ENCODE data around the gene PITPNC1.
"Not testable (repeated sequence)": the region's sequence is repeated elsewhere in the genome, so short reads cannot be mapped to it uniquely, and the experiment has no call there.

The PITPNC1 gene

DNA sequence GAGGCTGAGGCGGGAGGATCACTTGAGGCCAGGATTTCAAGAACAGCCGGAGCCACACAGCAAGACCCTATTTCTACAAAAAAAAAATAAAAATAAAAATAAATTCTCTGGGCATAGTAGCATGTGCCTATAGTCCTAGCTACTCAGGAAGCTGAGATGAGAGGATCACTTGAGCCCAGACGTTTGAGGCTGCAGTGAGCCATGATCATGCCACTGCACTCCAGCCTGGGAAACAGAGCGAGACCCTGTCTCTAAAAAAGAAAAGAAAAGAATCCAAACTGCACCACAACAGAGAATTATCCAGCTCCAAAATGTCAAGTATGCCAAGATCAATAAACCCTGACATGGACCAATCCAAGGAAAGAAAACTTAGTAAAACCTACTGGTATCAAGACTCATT lies 261.8 kb downstream of the PITPNC1 start:
- intact Hi-C loops (cut with DNase I; ENCODE audit: low total_unique reads) = no loop called here
- no peaks in the 10 kb centered on the region for H3K9me3 ChIP-seq
- H3K36me3 ChIP-seq = no peaks in the 10 kb centered on the region
- H3K4me3 ChIP-seq = no peak overlapping the region
- no peak overlapping the region for H3K27ac ChIP-seq
- TF ChIP-seq, protein P1, sequence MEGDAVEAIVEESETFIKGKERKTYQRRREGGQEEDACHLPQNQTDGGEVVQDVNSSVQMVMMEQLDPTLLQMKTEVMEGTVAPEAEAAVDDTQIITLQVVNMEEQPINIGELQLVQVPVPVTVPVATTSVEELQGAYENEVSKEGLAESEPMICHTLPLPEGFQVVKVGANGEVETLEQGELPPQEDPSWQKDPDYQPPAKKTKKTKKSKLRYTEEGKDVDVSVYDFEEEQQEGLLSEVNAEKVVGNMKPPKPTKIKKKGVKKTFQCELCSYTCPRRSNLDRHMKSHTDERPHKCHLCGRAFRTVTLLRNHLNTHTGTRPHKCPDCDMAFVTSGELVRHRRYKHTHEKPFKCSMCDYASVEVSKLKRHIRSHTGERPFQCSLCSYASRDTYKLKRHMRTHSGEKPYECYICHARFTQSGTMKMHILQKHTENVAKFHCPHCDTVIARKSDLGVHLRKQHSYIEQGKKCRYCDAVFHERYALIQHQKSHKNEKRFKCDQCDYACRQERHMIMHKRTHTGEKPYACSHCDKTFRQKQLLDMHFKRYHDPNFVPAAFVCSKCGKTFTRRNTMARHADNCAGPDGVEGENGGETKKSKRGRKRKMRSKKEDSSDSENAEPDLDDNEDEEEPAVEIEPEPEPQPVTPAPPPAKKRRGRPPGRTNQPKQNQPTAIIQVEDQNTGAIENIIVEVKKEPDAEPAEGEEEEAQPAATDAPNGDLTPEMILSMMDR (IDR thresholded peaks at IDR 0.05) = no peak
- no peak for DNase-seq
- peaks cover 0 to 5% (median 0%) of the 10 kb centered on the region in 4 donors for H3K4me1 ChIP-seq
- H3K27me3 ChIP-seq = no peaks in the 10 kb centered on the region

- Histone ChIP-seq H3K4me3 (no peak overlapping the region), H3K27me3 (no peaks in the 10 kb centered on the region), H3K27ac (no peak overlapping the region), H3K4me1 (peaks cover 0 to 5% (median 0%) of the 10 kb centered on the region in 4 donors), H3K36me3 (no peaks in the 10 kb centered on the region), H3K9me3 (no peaks in the 10 kb centered on the region)
- intact Hi-C loops (cut with DNase I; ENCODE audit: low total_unique reads) = no loop called here
- TF ChIP-seq, protein P1 (IDR thresholded peaks at IDR 0.05) = no peak
- DNase-seq = no peak
Measured at GRCh38 chr17:67639555-67639954, 262.5 kb downstream of the PITPNC1 start.

DNA sequence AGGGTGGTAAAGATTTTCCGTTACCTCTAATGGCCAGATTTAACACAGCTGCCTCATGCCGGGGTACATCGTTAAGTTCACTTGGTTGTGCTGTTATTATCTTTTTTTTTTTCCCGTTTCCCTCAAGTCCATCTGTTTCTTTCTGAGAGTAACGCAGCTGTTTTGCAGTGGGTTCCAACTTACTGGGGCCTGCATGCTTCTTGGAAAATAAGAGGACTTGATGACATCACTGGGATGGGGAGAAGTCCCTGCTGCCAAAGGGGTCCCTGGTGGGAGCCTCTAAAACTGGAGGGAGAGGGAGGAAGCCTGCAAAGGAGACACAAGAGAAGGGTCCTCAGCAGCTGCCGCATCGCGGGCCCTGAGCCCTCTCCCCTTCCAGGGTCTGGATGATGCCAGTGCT lies 262.9 kb downstream of the PITPNC1 start:
- no peaks in the 10 kb centered on the region for H3K9me3 ChIP-seq
- H3K27ac ChIP-seq = no peak overlapping the region
- H3K36me3 ChIP-seq = no peaks in the 10 kb centered on the region
- no peak for DNase-seq
- no peaks in the 10 kb centered on the region for H3K27me3 ChIP-seq
- H3K4me1 ChIP-seq = peaks cover 0 to 5% (median 0%) of the 10 kb centered on the region in 4 donors
- intact Hi-C loops (cut with DNase I; ENCODE audit: low total_unique reads) = no loop called here
- no peak overlapping the region for H3K4me3 ChIP-seq
- TF ChIP-seq, protein P1 (IDR thresholded peaks at IDR 0.05) = no peak

DNA sequence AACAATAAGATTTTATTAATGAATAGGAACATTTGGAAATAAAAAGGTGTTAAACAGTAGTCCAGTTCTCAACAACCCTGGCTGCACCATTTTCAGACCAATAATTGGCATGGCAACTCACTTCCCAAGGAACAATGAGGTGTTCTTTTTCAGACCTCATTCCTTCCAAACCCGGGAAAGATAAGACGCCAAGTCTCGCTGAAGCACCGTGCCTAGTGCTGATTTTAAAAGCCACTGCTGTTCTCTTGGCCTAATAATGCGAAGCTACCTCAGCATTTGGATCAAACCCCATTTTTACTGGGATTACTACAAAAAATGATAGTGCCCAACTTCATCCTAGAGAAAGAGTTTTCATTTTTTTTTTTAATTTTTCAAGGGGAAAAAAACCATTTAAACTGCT lies 265.4 kb downstream of the PITPNC1 start:
- TF ChIP-seq, protein P1 (IDR thresholded peaks at IDR 0.05) = no peak
- no peak overlapping the region for H3K4me3 ChIP-seq
- H3K9me3 ChIP-seq = no peaks in the 10 kb centered on the region
- H3K36me3 ChIP-seq = no peaks in the 10 kb centered on the region
- intact Hi-C loops (cut with DNase I; ENCODE audit: low total_unique reads) = no loop called here
- H3K27me3 ChIP-seq = no peaks in the 10 kb centered on the region
- DNase-seq = no peak
- peaks cover 0 to 2% (median 0%) of the 10 kb centered on the region in 4 donors for H3K4me1 ChIP-seq
- no peak overlapping the region for H3K27ac ChIP-seq

DNA sequence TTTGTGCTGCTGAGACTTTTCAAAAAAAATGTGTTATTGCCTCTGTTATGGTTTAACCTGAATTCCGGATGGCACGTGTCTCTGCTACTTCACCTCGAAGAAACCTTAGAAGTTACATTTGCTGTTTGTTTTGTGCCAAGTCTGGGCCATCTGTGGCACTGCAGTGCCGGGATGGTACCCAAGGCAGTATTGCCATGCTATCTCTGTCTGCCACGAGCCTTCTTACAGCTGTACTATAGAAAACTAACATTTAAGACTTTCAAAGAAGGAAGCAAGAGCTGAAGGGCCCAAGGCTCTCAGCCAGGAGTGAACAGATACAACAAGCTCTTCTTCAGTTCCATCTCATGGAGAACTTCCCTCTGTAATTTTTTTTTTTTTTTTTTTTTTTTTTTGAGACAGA lies 267.0 kb downstream of the PITPNC1 start:
- TF ChIP-seq, protein P1 (IDR thresholded peaks at IDR 0.05) = no peak
- no peak overlapping the region for H3K4me3 ChIP-seq
- H3K9me3 ChIP-seq = no peaks in the 10 kb centered on the region
- H3K27me3 ChIP-seq = no peaks in the 10 kb centered on the region
- intact Hi-C loops (cut with DNase I; ENCODE audit: low total_unique reads) = no loop called here
- no peaks in the 10 kb centered on the region for H3K36me3 ChIP-seq
- no peak for DNase-seq
- no peak overlapping the region for H3K27ac ChIP-seq
- no peaks in the 10 kb centered on the region for H3K4me1 ChIP-seq

DNA sequence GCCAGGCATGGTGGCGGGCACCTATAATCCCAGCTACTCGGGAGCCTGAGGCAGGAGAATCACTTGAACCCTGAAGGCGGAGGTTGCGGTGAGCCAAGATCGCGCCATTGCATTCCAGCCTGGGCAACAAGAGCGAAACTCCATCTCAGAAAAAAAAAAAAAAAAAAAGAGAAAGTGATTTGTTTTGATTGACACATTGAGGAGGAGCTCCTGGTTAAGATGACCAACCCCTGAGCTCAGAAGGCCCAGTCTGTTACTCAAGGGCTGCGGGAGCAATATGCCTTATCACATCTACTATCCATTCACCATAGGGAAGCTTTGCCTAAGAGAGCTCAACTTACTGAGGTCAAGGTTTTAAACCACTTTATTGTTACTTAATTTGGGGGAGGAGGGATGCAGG lies 268.1 kb downstream of the PITPNC1 start:
- H3K9me3 ChIP-seq; DNase-seq; H3K4me1 ChIP-seq; H3K4me3 ChIP-seq; H3K27me3 ChIP-seq; H3K27ac ChIP-seq; intact Hi-C loops (cut with DNase I; ENCODE audit: low total_unique reads); H3K36me3 ChIP-seq: not testable (repeated sequence)
